Upper lobe of right lung (tissue), 1 donor: ENCODE measurements around the gene C17orf67. TPM values are rescaled to one million over a fixed set of nuclear protein-coding genes. Genes with fewer than 3 reads are reported as not detected.

Experiments used
- ATAC-seq: fragments of 200-7000 bp; cut with Tn5 transposase; one replicate; pipeline ENCODE4 v1.9.1; 2020; ENCODE audit warnings: mild to moderate bottlenecking, moderate library complexity
- DNase-seq: peaks from one replicate; pipeline ENCODE4 v3.0.0-alpha.2; 2020
- H3K27ac ChIP-seq: fragments of 200-600 bp; one replicate; pipeline ENCODE4 v1.8.0; 2022
- H3K27me3 ChIP-seq: fragments of 200-600 bp; one replicate; pipeline ENCODE4 v1.8.0; 2022; ENCODE audit warnings: mild to moderate bottlenecking
- H3K36me3 ChIP-seq: fragments of 200-600 bp; one replicate; pipeline ENCODE4 v1.8.0; 2022
- H3K4me1 ChIP-seq: fragments of 200-600 bp; one replicate; pipeline ENCODE4 v1.8.0; 2022
- H3K4me3 ChIP-seq: fragments of 200-600 bp; one replicate; pipeline ENCODE4 v1.8.0; 2022; ENCODE audit warnings: mild to moderate bottlenecking
- H3K9me3 ChIP-seq: fragments of 200-600 bp; one replicate; pipeline ENCODE4 v1.8.0; 2022
- CTCF ChIP-seq: fragments of 200-600 bp; IDR thresholded peaks from one replicate; pipeline ENCODE4 v1.8.0; 2022; ENCODE audit warnings: antibody characterized with exemption
- intact Hi-C: fragments of 100-400 bp; cut with DNase I; formaldehyde crosslinking; loops from one replicate; pipeline ENCODE4 v1.11.0; 2022
- total RNA-seq: library from RNA; stranded (reverse); fragmentation: NEBNext Ultra II Directional; extraction: Animal tissue kit (Norgen Biotek cat#: 25700); gene quantifications from one replicate; pipeline ENCODE4 v1.2.1, GENCODE V29; 2021
- donor health status: DM: no; HTN: yes; CAD: no; lungs with severe emphysema.

Gene C17orf67
- total RNA-seq, 1 donor from 2014 or later: 3.8 TPM

GRCh38 chr17:56751145-56751738, 82.5 kb downstream of the C17orf67 start:
- Histone ChIP-seq H3K4me1 (peaks cover 4% of the 10 kb centered on the region), H3K27me3 (no peaks in the 10 kb centered on the region), H3K27ac (no peak overlapping the region), H3K36me3 (no peaks in the 10 kb centered on the region), H3K9me3 (no peaks in the 10 kb centered on the region), H3K4me3 (no peak overlapping the region)
- ATAC-seq: peak; percentile 33
- intact Hi-C loops: no loop called here
- TF ChIP-seq CTCF: peak; percentile 16
- no peak for DNase-seq

GRCh38 chr17:56744721-56745120, 89.0 kb downstream of the C17orf67 start:
- intact Hi-C loops: no loop called here
- Histone ChIP-seq H3K9me3 (no peaks in the 10 kb centered on the region), H3K4me3 (no peak overlapping the region), H3K36me3 (no peaks in the 10 kb centered on the region), H3K27me3 (no peaks in the 10 kb centered on the region), H3K4me1 (no peaks in the 10 kb centered on the region), H3K27ac (no peak overlapping the region)
- no peak for TF ChIP-seq CTCF
- ATAC-seq (no peak), DNase-seq (no peak)

- Histone ChIP-seq H3K36me3 (no peaks in the 10 kb centered on the region), H3K4me3 (no peak overlapping the region), H3K4me1 (no peaks in the 10 kb centered on the region), H3K27me3 (no peaks in the 10 kb centered on the region), H3K9me3 (no peaks in the 10 kb centered on the region), H3K27ac (no peak overlapping the region)
- DNase-seq (no peak), ATAC-seq (no peak)
- intact Hi-C loops: no loop called here
- no peak for TF ChIP-seq CTCF
Measured at GRCh38 chr17:56742601-56743000, 91.1 kb downstream of the C17orf67 start.

Other genes with a start within 250 kb of the C17orf67 start
- gene NOG, start 240.2 kb downstream of the C17orf67 start, total RNA-seq: 2.3 TPM
- gene DGKE, start 231 bp upstream of the C17orf67 start, total RNA-seq: 10.4 TPM
- 89.3 TPM for gene TRIM25, start 80.1 kb upstream of the C17orf67 start, total RNA-seq
- gene COIL, start 127.1 kb upstream of the C17orf67 start, total RNA-seq: 13.3 TPM
- 176 TPM for gene SCPEP1, start 144.2 kb upstream of the C17orf67 start, total RNA-seq